ENCODE measurements around the gene BORCS5.

Gene BORCS5

DNA sequence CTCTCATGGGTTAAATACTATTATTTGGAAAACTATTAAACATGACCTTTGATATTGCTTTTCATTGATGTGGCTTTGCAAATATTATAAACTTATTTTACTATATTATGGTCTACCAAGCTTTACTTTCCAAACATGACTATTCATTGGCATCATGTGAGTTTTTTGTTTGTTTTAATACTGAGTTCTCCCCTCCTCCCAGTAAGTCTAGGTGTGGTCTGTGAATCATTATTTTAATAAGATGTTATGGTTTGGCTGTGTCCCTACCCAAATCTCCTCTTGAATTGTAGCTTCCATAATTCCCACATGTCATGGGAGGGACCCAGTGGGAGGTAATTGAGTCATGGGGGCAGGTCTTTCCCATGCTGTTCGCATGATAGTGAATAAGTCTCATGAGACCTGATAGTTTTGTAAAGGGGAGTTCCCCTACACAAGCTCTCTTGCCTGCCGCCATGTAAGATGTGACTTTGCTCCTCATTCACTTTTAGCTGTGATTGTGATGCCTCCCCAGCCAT lies 80.0 kb downstream of the BORCS5 start:
- H3K4me3 ChIP-seq (replicated peaks; ENCODE audit: insufficient read depth, low read length) = no peak overlapping the region
- H3K27ac ChIP-seq (replicated peaks) = no peak overlapping the region
- TF ChIP-seq, protein P1, sequence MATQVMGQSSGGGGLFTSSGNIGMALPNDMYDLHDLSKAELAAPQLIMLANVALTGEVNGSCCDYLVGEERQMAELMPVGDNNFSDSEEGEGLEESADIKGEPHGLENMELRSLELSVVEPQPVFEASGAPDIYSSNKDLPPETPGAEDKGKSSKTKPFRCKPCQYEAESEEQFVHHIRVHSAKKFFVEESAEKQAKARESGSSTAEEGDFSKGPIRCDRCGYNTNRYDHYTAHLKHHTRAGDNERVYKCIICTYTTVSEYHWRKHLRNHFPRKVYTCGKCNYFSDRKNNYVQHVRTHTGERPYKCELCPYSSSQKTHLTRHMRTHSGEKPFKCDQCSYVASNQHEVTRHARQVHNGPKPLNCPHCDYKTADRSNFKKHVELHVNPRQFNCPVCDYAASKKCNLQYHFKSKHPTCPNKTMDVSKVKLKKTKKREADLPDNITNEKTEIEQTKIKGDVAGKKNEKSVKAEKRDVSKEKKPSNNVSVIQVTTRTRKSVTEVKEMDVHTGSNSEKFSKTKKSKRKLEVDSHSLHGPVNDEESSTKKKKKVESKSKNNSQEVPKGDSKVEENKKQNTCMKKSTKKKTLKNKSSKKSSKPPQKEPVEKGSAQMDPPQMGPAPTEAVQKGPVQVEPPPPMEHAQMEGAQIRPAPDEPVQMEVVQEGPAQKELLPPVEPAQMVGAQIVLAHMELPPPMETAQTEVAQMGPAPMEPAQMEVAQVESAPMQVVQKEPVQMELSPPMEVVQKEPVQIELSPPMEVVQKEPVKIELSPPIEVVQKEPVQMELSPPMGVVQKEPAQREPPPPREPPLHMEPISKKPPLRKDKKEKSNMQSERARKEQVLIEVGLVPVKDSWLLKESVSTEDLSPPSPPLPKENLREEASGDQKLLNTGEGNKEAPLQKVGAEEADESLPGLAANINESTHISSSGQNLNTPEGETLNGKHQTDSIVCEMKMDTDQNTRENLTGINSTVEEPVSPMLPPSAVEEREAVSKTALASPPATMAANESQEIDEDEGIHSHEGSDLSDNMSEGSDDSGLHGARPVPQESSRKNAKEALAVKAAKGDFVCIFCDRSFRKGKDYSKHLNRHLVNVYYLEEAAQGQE (IDR thresholded peaks at IDR 0.05; ENCODE audit: insufficient replicate concordance, low read depth) = no peak
- TF ChIP-seq SPI1 (IDR thresholded peaks at IDR 0.05; ENCODE audit: borderline replicate concordance, low read depth) (no peak), POLR2AphosphoS5 (IDR thresholded peaks at IDR 0.05; ENCODE audit: low read depth) (no peak), GABPA (IDR thresholded peaks at IDR 0.05; ENCODE audit: low read depth) (no peak)
- TF ChIP-seq, protein P2, sequence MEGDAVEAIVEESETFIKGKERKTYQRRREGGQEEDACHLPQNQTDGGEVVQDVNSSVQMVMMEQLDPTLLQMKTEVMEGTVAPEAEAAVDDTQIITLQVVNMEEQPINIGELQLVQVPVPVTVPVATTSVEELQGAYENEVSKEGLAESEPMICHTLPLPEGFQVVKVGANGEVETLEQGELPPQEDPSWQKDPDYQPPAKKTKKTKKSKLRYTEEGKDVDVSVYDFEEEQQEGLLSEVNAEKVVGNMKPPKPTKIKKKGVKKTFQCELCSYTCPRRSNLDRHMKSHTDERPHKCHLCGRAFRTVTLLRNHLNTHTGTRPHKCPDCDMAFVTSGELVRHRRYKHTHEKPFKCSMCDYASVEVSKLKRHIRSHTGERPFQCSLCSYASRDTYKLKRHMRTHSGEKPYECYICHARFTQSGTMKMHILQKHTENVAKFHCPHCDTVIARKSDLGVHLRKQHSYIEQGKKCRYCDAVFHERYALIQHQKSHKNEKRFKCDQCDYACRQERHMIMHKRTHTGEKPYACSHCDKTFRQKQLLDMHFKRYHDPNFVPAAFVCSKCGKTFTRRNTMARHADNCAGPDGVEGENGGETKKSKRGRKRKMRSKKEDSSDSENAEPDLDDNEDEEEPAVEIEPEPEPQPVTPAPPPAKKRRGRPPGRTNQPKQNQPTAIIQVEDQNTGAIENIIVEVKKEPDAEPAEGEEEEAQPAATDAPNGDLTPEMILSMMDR (IDR thresholded peaks at IDR 0.05; ENCODE audit: insufficient read depth, low read length) = no peak
- no peak for DNase-seq (ENCODE audit: low read depth in 1 of 2, low spot score in 1 of 2)
- no peaks in the 10 kb centered on the region for H3K27me3 ChIP-seq (ENCODE audit: insufficient read depth, poor library complexity, severe bottlenecking)

DNA sequence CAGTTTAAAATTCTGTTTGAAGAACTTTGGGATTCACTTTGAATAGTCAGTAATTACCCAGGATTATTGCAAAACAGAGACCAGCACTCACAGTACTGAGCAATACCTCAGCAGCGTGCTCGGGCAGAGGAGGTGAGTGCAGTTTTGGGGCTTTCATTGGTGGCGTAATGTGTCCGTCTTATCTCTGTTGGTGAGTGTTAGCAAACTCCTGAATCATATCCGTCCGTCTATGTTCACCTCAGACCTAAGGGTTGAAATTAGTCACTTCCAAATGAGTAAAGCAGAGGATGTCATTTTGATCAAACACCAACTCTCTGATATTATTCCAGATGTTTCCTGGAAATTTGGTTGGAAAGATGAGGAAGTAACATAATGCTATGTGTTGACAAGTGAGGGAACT lies 82.8 kb downstream of the BORCS5 start:
- Histone ChIP-seq H3K4me3 (replicated peaks; ENCODE audit: insufficient read depth, low read length) (no peak overlapping the region), H3K27me3 (ENCODE audit: insufficient read depth, poor library complexity, severe bottlenecking) (no peaks in the 10 kb centered on the region), H3K27ac (replicated peaks) (peak overlapping the region; percentile 54)
- TF ChIP-seq GABPA (IDR thresholded peaks at IDR 0.05; ENCODE audit: low read depth) = no peak
- TF ChIP-seq, protein P1 (IDR thresholded peaks at IDR 0.05; ENCODE audit: insufficient replicate concordance, low read depth) = no peak
- TF ChIP-seq SPI1 (IDR thresholded peaks at IDR 0.05; ENCODE audit: borderline replicate concordance, low read depth) = no peak
- no peak for TF ChIP-seq POLR2AphosphoS5 (IDR thresholded peaks at IDR 0.05; ENCODE audit: low read depth)
- TF ChIP-seq, protein P2 (IDR thresholded peaks at IDR 0.05; ENCODE audit: insufficient read depth, low read length) = no peak
- peak; percentile 55 to 89 for DNase-seq (ENCODE audit: low read depth in 1 of 2, low spot score in 1 of 2)

DNA sequence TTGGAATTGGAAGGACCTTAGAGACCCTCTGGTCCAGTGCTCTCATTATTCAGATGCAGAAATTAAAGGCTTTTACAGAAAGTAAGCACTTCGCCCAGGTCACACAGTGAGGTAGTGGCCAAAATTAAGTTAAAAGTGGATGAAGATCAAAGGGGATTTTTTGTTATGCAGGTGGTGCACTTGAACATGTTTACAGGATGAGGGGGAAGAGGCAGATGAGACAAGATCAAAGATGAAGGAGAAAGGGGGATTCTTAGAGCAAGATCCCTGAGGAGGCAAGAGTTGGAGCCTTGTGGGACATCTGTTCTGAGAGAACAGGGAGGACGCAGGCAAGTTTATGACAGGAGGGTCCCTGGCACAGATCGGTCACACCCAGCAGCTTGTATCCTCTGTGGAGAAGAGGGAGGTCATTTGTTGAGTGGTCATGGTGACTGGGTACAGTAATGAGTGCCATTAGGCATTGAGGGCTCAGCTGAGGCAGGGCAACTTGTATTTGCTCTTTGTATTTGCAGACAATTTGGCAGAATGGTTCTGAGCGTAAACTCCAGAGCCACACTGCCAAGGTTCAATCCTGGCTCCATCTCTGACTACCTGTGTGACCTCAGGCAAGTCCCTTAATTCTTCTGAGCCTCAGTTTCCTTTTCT lies 84.0 kb downstream of the BORCS5 start:
- DNase-seq (ENCODE audit: low read depth in 1 of 2, low spot score in 1 of 2) = no peak
- TF ChIP-seq, protein P1 (IDR thresholded peaks at IDR 0.05; ENCODE audit: insufficient replicate concordance, low read depth) = no peak
- no peak for TF ChIP-seq POLR2AphosphoS5 (IDR thresholded peaks at IDR 0.05; ENCODE audit: low read depth)
- TF ChIP-seq SPI1 (IDR thresholded peaks at IDR 0.05; ENCODE audit: borderline replicate concordance, low read depth) = no peak
- TF ChIP-seq, protein P2 (IDR thresholded peaks at IDR 0.05; ENCODE audit: insufficient read depth, low read length) = no peak
- no peak for TF ChIP-seq GABPA (IDR thresholded peaks at IDR 0.05; ENCODE audit: low read depth)
- H3K4me3 ChIP-seq (replicated peaks; ENCODE audit: insufficient read depth, low read length) = no peak overlapping the region
- no peak overlapping the region; the same call in 1 of the 2 replicates for H3K27ac ChIP-seq (replicated peaks)
- no peaks in the 10 kb centered on the region for H3K27me3 ChIP-seq (ENCODE audit: insufficient read depth, poor library complexity, severe bottlenecking)

All from HL-60 (cell line).